OCI-LY7 (cell line): ENCODE data around the gene KLK1.

ENCODE experiments used
- CTCF ChIP-seq: fragments of 200-600 bp; sonication (generic); conservative IDR thresholded peaks from 2 replicates; pipeline ENCODE4 v1.5.1; 2014; ENCODE audit warnings: mild to moderate bottlenecking, antibody characterized with exemption, low read length, moderate library complexity, mixed read lengths
- EZH2phosphoT487 ChIP-seq: fragments of 200-600 bp; sonication (generic); IDR thresholded peaks from 2 replicates; pipeline ENCODE4 v1.6.1; 2018; ENCODE audit warnings: low read depth, borderline replicate concordance, mild to moderate bottlenecking, mixed run types, antibody characterized with exemption, low read length, moderate library complexity, mixed read lengths

DNA sequence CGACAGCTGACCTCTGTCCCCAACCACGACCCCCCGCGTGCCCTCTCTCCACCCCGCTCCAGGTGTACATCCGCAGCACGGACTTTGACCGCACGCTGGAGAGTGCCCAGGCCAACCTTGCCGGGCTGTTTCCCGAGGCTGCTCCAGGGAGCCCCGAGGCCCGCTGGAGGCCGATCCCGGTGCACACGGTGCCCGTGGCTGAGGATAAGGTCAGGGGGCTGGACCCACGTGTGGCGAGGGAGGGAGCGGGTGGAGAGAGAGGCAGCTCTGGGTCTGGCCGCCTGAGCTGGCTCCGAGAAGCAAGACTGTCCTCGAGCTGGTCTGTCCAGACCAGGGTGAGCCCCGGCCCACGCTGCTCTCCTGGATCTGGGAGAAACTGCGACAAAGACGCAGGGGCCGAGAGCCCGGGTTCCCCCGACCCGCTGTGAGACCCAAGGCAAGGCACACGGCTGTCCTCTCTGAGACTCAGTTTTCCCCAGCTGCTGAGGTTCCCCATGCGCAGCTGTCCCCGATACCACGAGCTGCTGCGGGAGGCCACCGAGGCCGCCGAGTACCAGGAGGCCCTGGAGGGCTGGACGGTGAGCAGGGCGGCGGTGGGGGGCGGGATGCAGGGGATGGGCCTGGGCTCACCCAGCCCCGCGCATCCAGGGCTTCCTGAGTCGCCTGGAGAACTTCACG is 31.9 kb downstream of the KLK1 start:
- TF ChIP-seq CTCF, result no peak
- no peak for TF ChIP-seq EZH2phosphoT487
